ENCODE results near the gene SRP14. TPM values are rescaled to one million over a fixed set of nuclear protein-coding genes. Genes with fewer than 3 reads are reported as not detected.

SRP14 gene
- total RNA-seq, 1 experiment from 2014 or later, result 168 TPM

DNA sequence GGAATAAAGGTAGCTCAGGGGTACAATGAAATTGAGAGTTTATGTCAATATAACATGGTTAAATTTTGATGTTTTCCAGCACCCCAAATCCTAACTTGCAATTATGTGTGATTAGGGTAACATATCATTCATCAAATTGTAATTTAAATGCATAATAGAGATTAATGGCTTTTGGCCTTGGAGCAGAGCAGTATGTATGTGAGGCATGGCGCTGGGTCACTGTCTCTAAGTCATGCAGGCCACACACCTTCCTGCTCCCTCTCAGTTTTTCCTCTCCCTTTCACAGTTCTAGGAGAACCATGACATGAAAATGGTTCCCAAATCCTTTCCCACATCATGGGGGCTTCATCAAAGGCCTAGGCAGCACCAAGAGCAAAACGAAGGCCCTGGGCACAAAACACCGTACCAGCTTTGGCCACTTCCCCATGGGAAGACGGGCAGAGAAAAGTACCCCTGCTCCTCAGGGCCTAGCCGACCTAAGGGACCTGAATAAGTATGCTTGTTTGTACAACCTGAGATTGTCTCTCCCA lies 3.9 kb upstream of the SRP14 start:
- no peaks in the 10 kb centered on the region for H3K9me3 ChIP-seq (ENCODE audit: control insufficient read depth in 1 of 2, insufficient read depth in 1 of 2, low read depth in 1 of 2, low read length in 2 of 2)
- H3K9me2 ChIP-seq (ENCODE audit: insufficient read depth), result no peaks in the 10 kb centered on the region
- no peak overlapping the region for H3K4me2 ChIP-seq (ENCODE audit: low read length)
- BruUV-seq (replicated peaks), result no TSS peak
- CTCF ChIA-PET, result interaction anchor here (1.3 kb wide), 1 partner anchor 232 kb away, joined by 3 read pairs; no protein-coding TSS in a partner anchor
- RAD21 ChIA-PET (ENCODE audit: low non-redundant PET in 1 of 2, low total read pairs in 2 of 2, uncharacterized antibody in 2 of 2, unreplicated experiment in 2 of 2), result no interaction called here
- H3K27me3 ChIP-seq (ENCODE audit: insufficient read depth, low read length), result no peaks in the 10 kb centered on the region
- H3K27ac ChIP-seq (ENCODE audit: low read depth, low read length), result no peak overlapping the region
- H3K36me3 ChIP-seq (ENCODE audit: control insufficient read depth in 1 of 2, insufficient read depth in 2 of 2, low read length in 2 of 2), result peaks cover 0 to 2% of the 10 kb centered on the region in 2 experiments; a peak in 1 of 4 replicates
- POLR2A ChIA-PET, result no interaction called here
- H3K9ac ChIP-seq (ENCODE audit: low read length), result no peak overlapping the region
- ATAC-seq (no peak), DNase-seq (ENCODE audit: low read depth, low spot score) (no peak)
- H4K20me1 ChIP-seq (ENCODE audit: insufficient read depth), result no peaks in the 10 kb centered on the region
- H3K4me1 ChIP-seq (ENCODE audit: control insufficient read depth in 1 of 2, insufficient read depth in 2 of 2, low read length in 2 of 2), result peaks cover 23 to 45% of the 10 kb centered on the region in 2 experiments
- H2AFZ ChIP-seq (ENCODE audit: low read depth, low read length, poor library complexity, severe bottlenecking), result no peak overlapping the region
- H3K79me2 ChIP-seq (ENCODE audit: insufficient read depth, low read length), result peaks cover 21% of the 10 kb centered on the region
- H3K4me3 ChIP-seq (replicated peaks in 1 of 2; ENCODE audit: low read depth in 1 of 2, low read length in 2 of 2), result no peak overlapping the region
- intact Hi-C loops (cut with micrococcal nuclease), result loop anchor here (10.0 kb wide), 1 partner anchor 122 kb away; the partner anchor contains the start of gene BUB1B
- TF ChIP-seq ZNF274 (IDR thresholded peaks at IDR 0.05; ENCODE audit: low read depth, low read length) (no peak), EGR1 (IDR thresholded peaks at IDR 0.05; ENCODE audit: low read depth) (no peak), ELF1 (IDR thresholded peaks at IDR 0.05; ENCODE audit: borderline replicate concordance, low read depth) (no peak), CTCF (IDR thresholded peaks at IDR 0.05 in 2 of 3, conservative IDR thresholded peaks at IDR 0.05 in 1 of 3; ENCODE audit: borderline replicate concordance in 1 of 3, insufficient read depth in 1 of 3, low read depth in 2 of 3, low read length in 2 of 3) (no peak), EZH2 (IDR thresholded peaks at IDR 0.05) (no peak), CBX3 (IDR thresholded peaks at IDR 0.05; ENCODE audit: low read depth) (no peak), SP1 (IDR thresholded peaks at IDR 0.05; ENCODE audit: low read depth) (no peak)
- TF ChIP-seq, protein P1, sequence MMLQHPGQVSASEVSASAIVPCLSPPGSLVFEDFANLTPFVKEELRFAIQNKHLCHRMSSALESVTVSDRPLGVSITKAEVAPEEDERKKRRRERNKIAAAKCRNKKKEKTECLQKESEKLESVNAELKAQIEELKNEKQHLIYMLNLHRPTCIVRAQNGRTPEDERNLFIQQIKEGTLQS (IDR thresholded peaks at IDR 0.05), result no peak
- TF ChIP-seq, protein P2, sequence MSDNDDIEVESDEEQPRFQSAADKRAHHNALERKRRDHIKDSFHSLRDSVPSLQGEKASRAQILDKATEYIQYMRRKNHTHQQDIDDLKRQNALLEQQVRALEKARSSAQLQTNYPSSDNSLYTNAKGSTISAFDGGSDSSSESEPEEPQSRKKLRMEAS (IDR thresholded peaks at IDR 0.05), result no peak
